H1 (cell line): ENCODE measurements around the gene TBCEL. TPM values are rescaled to one million over a fixed set of nuclear protein-coding genes. Genes with fewer than 3 reads are reported as not detected.

Experiments
- CTCF ChIA-PET: fragments of 300-600 bp; sonication (Branson Sonifier 250); formaldehyde crosslinking; loops from one replicate; lab custom pipeline; 2021; ENCODE audit not compliant: partially characterized antibody; lab: Charles Lee
- POLR2A ChIA-PET: fragments of 300-600 bp; sonication (Branson Sonifier 250); formaldehyde crosslinking; loops from one replicate; lab custom pipeline; 2021; ENCODE audit warnings: inconsistent platforms; ENCODE audit not compliant: partially characterized antibody; lab: Charles Lee
- DNase-seq, 2 experiments: peaks; one replicate each; pipeline versions ENCODE4 v3.0.0 to v3.0.0-alpha.2; 2010 to 2022; ENCODE audit warnings: low spot score in 2 of 2, low read depth in 1 of 2, mixed read lengths in 1 of 2
- FAIRE-seq: peaks from 2 replicates; lab custom pipeline; 2011; peaks lifted over from hg19 to GRCh38; lab: Jason Lieb, UNC
- H2AFZ ChIP-seq: 2 replicates; pipeline ENCODE4 v1.8.1; 2012; ENCODE audit warnings: low read length, inconsistent platforms
- H2AK5ac ChIP-seq: 2 replicates; pipeline ENCODE4 v1.6.1; 2013; ENCODE audit warnings: low read depth, low read length
- H2BK120ac ChIP-seq: replicated peaks from 2 replicates; pipeline ENCODE3; 2013; ENCODE audit warnings: low read depth, low read length, inconsistent platforms
- H2BK12ac ChIP-seq: 2 replicates; pipeline ENCODE4 v1.6.1; 2013; ENCODE audit warnings: low read depth, low read length
- H2BK15ac ChIP-seq: 2 replicates; pipeline ENCODE4 v1.6.1; 2013; ENCODE audit warnings: low read length
- H2BK20ac ChIP-seq: 2 replicates; pipeline ENCODE4 v1.6.1; 2013; ENCODE audit warnings: low read length
- H2BK5ac ChIP-seq: 2 replicates; pipeline ENCODE4 v1.6.1; 2013; ENCODE audit warnings: low read depth, low read length
- H3K14ac ChIP-seq: 2 replicates; pipeline ENCODE4 v1.6.1; 2013; ENCODE audit warnings: inconsistent platforms; ENCODE audit not compliant: insufficient read length
- H3K18ac ChIP-seq: 2 replicates; pipeline ENCODE4 v1.6.1; 2013; ENCODE audit warnings: low read length; ENCODE audit errors: extremely low read depth
- H3K23ac ChIP-seq: 2 replicates; pipeline ENCODE4 v1.6.1; 2013; ENCODE audit warnings: inconsistent platforms; ENCODE audit not compliant: insufficient read length
- H3K23me2 ChIP-seq: 2 replicates; pipeline ENCODE4 v1.6.1; 2013; ENCODE audit warnings: low read depth, low read length
- H3K27ac ChIP-seq: 2 replicates; pipeline ENCODE4 v1.6.1; 2011; ENCODE audit warnings: low read depth, low read length, inconsistent platforms
- H3K27me3 ChIP-seq, 4 experiments: replicated peaks in 1 of 4; 1 replicate in 1 of 4; 2 replicates in 3 of 4; pipeline versions ENCODE4 v1.6.1 to v1.8.1; 2011 to 2013; ENCODE audit warnings: low read length in 3 of 4, mild to moderate bottlenecking in 3 of 4, inconsistent platforms in 2 of 4, mixed read lengths in 2 of 4, moderate library complexity in 1 of 4; ENCODE audit not compliant: control insufficient read depth in 3 of 4, insufficient read depth in 3 of 4; ENCODE audit errors: extremely low read depth in 1 of 4
- H3K36me3 ChIP-seq, 4 experiments: 2 replicates each; pipeline versions ENCODE4 v1.6.1 to v1.8.1; 2011 to 2013; ENCODE audit warnings: mild to moderate bottlenecking in 4 of 4, low read length in 3 of 4, moderate library complexity in 2 of 4, control low read depth in 1 of 4, inconsistent platforms in 1 of 4; ENCODE audit not compliant: insufficient read depth in 4 of 4, control insufficient read depth in 2 of 4
- H3K4ac ChIP-seq: replicated peaks from 2 replicates; pipeline ENCODE3; 2013; ENCODE audit warnings: low read length, low read depth, mixed read lengths, inconsistent platforms; ENCODE audit not compliant: insufficient read length
- H3K4me1 ChIP-seq, 4 experiments: replicated peaks in 1 of 4; 1 replicate in 1 of 4; 2 replicates in 3 of 4; pipeline versions ENCODE4 v1.6.1 to v1.8.1; 2011 to 2013; ENCODE audit warnings: low read length in 3 of 4, inconsistent platforms in 2 of 4, mixed read lengths in 1 of 4; ENCODE audit not compliant: insufficient read depth in 4 of 4, control insufficient read depth in 3 of 4
- H3K4me2 ChIP-seq, 2 experiments: 2 replicates each; pipeline versions ENCODE4 v1.6.1 to v1.8.1; 2011 to 2013; ENCODE audit warnings: low read depth in 2 of 2, low read length in 2 of 2, control low read depth in 1 of 2, inconsistent platforms in 1 of 2, mild to moderate bottlenecking in 1 of 2; ENCODE audit not compliant: insufficient read depth in 1 of 2
- H3K4me3 ChIP-seq, 4 experiments: fragments of 200-600, 300-600 bp in 1 of 4; sonication (generic), shearing (Covaris generic), sonication (Bioruptor Twin) in 1 of 4; 2 replicates each; pipeline versions ENCODE4 v1.5.1 to v1.8.1; 2011 to 2016; ENCODE audit warnings: low read length in 4 of 4, low read depth in 3 of 4, control low read depth in 2 of 4, inconsistent platforms in 2 of 4, mild to moderate bottlenecking in 2 of 4, mixed read lengths in 1 of 4, moderate library complexity in 1 of 4; ENCODE audit not compliant: insufficient read depth in 2 of 4; ENCODE audit errors: extremely low read depth in 1 of 4
- H3K56ac ChIP-seq: replicated peaks from 2 replicates; pipeline ENCODE3; 2013; ENCODE audit warnings: low read depth, mild to moderate bottlenecking, mixed read lengths, low read length, inconsistent platforms; ENCODE audit not compliant: insufficient read length
- H3K79me1 ChIP-seq: 2 replicates; pipeline ENCODE4 v1.6.1; 2013; ENCODE audit warnings: low read depth, low read length, control low read depth
- H3K79me2 ChIP-seq, 2 experiments: 2 replicates each; pipeline versions ENCODE4 v1.6.1 to v1.8.1; 2012 to 2013; ENCODE audit warnings: low read length in 2 of 2, mild to moderate bottlenecking in 2 of 2, inconsistent platforms in 1 of 2; ENCODE audit not compliant: insufficient read depth in 2 of 2, control insufficient read depth in 1 of 2
- H3K9ac ChIP-seq, 4 experiments: replicated peaks in 1 of 4; 1 replicate in 1 of 4; 2 replicates in 3 of 4; pipeline versions ENCODE4 v1.6.1 to v1.8.1; 2011 to 2013; ENCODE audit warnings: low read depth in 3 of 4, low read length in 3 of 4, control low read depth in 2 of 4, mild to moderate bottlenecking in 2 of 4, moderate library complexity in 2 of 4, inconsistent platforms in 1 of 4; ENCODE audit errors: extremely low read depth in 1 of 4
- H3K9me3 ChIP-seq, 2 experiments: 2 replicates each; pipeline versions ENCODE4 v1.6.1 to v1.8.1; 2012 to 2013; ENCODE audit warnings: mild to moderate bottlenecking in 2 of 2, moderate library complexity in 2 of 2, control low read depth in 1 of 2, inconsistent platforms in 1 of 2, low read depth in 1 of 2, low read length in 1 of 2, mixed read lengths in 1 of 2; ENCODE audit not compliant: insufficient read depth in 2 of 2
- H4K20me1 ChIP-seq, 2 experiments: replicated peaks in 1 of 2; 2 replicates each; pipeline versions ENCODE3 to v1.8.1; 2011 to 2013; ENCODE audit warnings: inconsistent platforms in 2 of 2, low read length in 2 of 2, mild to moderate bottlenecking in 1 of 2; ENCODE audit not compliant: insufficient read depth in 2 of 2, control insufficient read depth in 1 of 2
- H4K5ac ChIP-seq: 2 replicates; pipeline ENCODE4 v1.6.1; 2013; ENCODE audit warnings: low read length, low read depth, mixed read lengths, inconsistent platforms; ENCODE audit not compliant: insufficient read length
- H4K8ac ChIP-seq: 2 replicates; pipeline ENCODE4 v1.8.0; 2013; ENCODE audit warnings: mild to moderate bottlenecking, moderate library complexity, low read length, inconsistent platforms; ENCODE audit not compliant: insufficient read depth; ENCODE audit errors: extremely low read depth
- H4K91ac ChIP-seq: replicated peaks from 2 replicates; pipeline ENCODE3; 2013; ENCODE audit warnings: low read length, mixed read lengths, inconsistent platforms; ENCODE audit not compliant: insufficient read length
- BRCA1 ChIP-seq: IDR thresholded peaks from 2 replicates; pipeline ENCODE4 v1.6.1; 2012; ENCODE audit warnings: low read depth, low read length, improper control_type of control experiment
- KDM5A ChIP-seq: fragments of 200-600 bp; IDR thresholded peaks from 2 replicates; pipeline ENCODE4 v1.7.1; 2012; ENCODE audit warnings: mild to moderate bottlenecking, low read length, inconsistent platforms, mixed read lengths
- NANOG ChIP-seq: IDR thresholded peaks from 2 replicates; pipeline ENCODE4 v1.6.1; 2011; ENCODE audit warnings: low read length, low read depth, mild to moderate bottlenecking, inconsistent platforms; ENCODE audit not compliant: insufficient read depth, poor library complexity, severe bottlenecking
- NRF1 ChIP-seq: IDR thresholded peaks from 2 replicates; pipeline ENCODE4 v1.6.1; 2011; ENCODE audit warnings: mild to moderate bottlenecking, low read depth, low read length, improper control_type of control experiment
- POLR2A ChIP-seq, 2 experiments: IDR thresholded peaks; 1 replicate in 1 of 2; 2 replicates in 1 of 2; pipeline ENCODE4 v1.6.1; 2011; ENCODE audit warnings: low read depth in 2 of 2, low read length in 2 of 2, mild to moderate bottlenecking in 2 of 2; ENCODE audit errors: control extremely low read depth in 1 of 2
- SAP30 ChIP-seq: fragments of 300-600 bp; sonication (generic); IDR thresholded peaks from 2 replicates; pipeline ENCODE4 v1.7.1; 2012; ENCODE audit warnings: low read length, moderate library complexity, mild to moderate bottlenecking, inconsistent platforms; ENCODE audit not compliant: insufficient read depth, insufficient replicate concordance
- SIX5 ChIP-seq: IDR thresholded peaks from 2 replicates; pipeline ENCODE4 v1.6.1; 2011; ENCODE audit warnings: mild to moderate bottlenecking, low read depth, low read length
- TEAD4 ChIP-seq: IDR thresholded peaks from 2 replicates; pipeline ENCODE4 v1.6.1; 2012; ENCODE audit warnings: low read depth, low read length, inconsistent platforms, mixed read lengths
- WGBS, 2 experiments: shearing (Covaris generic) in 1 of 2; methylation state at CpG; one replicate each; pipeline versions ENCODE4 v1.1.6 to v1.1.7; 2013 to 2015; ENCODE audit warnings: low lambda C conversion rate in 2 of 2, mixed read lengths in 2 of 2, inconsistent platforms in 1 of 2, low coverage in 1 of 2, missing lambda C conversion rate in 1 of 2; ENCODE audit not compliant: insufficient replicate concordance in 2 of 2, insufficient coverage in 1 of 2, insufficient read length in 1 of 2; ENCODE audit errors: extremely low coverage in 1 of 2, missing lambda C conversion rate in 1 of 2; 5-methylcytosine and 5-hydroxymethylcytosine counted together
- polyA plus RNA-seq, 7 experiments: library from polyadenylated mRNA; depleted of rRNA in 3 of 7; stranded (reverse) in 5 of 7; unstranded in 2 of 7; fragments of >200 nt in 5 of 7; fragments of 200-250 nt in 2 of 7; gene quantifications; 1 replicate in 5 of 7; 2 replicates in 1 of 7; 4 replicates in 1 of 7; pipeline versions ENCODE4 v1.2.1 to v1.2.3, GENCODE V29; 2011 to 2013; ENCODE audit warnings: missing spikeins in 2 of 7, mixed read lengths in 2 of 7
- total RNA-seq: library from RNA; stranded (reverse); fragmentation: NEBNext Ultra II Directional; extraction: Animal tissue kit (Norgen Biotek cat#: 25700); gene quantifications from 2 replicates; pipeline ENCODE4 v1.2.1, GENCODE V29; 2021

TBCEL gene
- total and polyA plus RNA-seq, 2 of the 8 experiments (the other 6 are each of a cell fraction or from before 2014, with no cell fraction given): 3.9 to 16.0 TPM

- H3K27ac ChIP-seq: no peak overlapping the region
- FAIRE-seq (no peak), DNase-seq (no peak)
- H3K4me1 ChIP-seq: peaks cover 0 to 12% (median 6%) of the 10 kb centered on the region in 4 experiments; a peak in 6 of 7 replicates
- no peak overlapping the region for H2BK120ac ChIP-seq
- H3K14ac ChIP-seq: no peak overlapping the region
- H3K56ac ChIP-seq: no peak overlapping the region
- no peak overlapping the region for H3K4ac ChIP-seq
- no peak overlapping the region for H2BK20ac ChIP-seq
- H4K5ac ChIP-seq: no peak overlapping the region
- no peak overlapping the region for H4K8ac ChIP-seq
- H2BK5ac ChIP-seq: no peak overlapping the region
- H3K4me3 ChIP-seq: no peak overlapping the region
- H3K79me1 ChIP-seq: no peaks in the 10 kb centered on the region
- H3K27me3 ChIP-seq: no peaks in the 10 kb centered on the region
- H2AFZ ChIP-seq: no peak overlapping the region
- H3K36me3 ChIP-seq: no peaks in the 10 kb centered on the region; a peak in 1 of 8 replicates
- H2BK12ac ChIP-seq: no peak overlapping the region
- H3K23me2 ChIP-seq: no peaks in the 10 kb centered on the region
- H3K79me2 ChIP-seq: peaks cover 0 to 78% of the 10 kb centered on the region in 2 experiments; a peak in 2 of 4 replicates
- ChIA-PET CTCF (interaction anchor here (0.6 to 1.9 kb wide), 7 partner anchors 9 to 1451 kb away, joined by 3 to 4 read pairs (median 4); no protein-coding TSS in a partner anchor), POLR2A (no interaction called here)
- no peak overlapping the region for H2BK15ac ChIP-seq
- 85% methylated on average over 1 of the region's 1 CpG; no CpG with 5 or more reads in 1 of the 2 experiments for WGBS, 2 experiments
- H3K9ac ChIP-seq: no peak overlapping the region
- H4K20me1 ChIP-seq: no peaks in the 10 kb centered on the region
- no peak overlapping the region for H2AK5ac ChIP-seq
- no peak overlapping the region for H4K91ac ChIP-seq
- H3K18ac ChIP-seq: no peak overlapping the region
- no peak overlapping the region for H3K23ac ChIP-seq
- no peaks in the 10 kb centered on the region for H3K9me3 ChIP-seq
- H3K4me2 ChIP-seq: no peak overlapping the region
- TF ChIP-seq SAP30: no peak
- no peak for TF ChIP-seq SIX5
- TF ChIP-seq KDM5A: no peak
- TF ChIP-seq POLR2A (IDR thresholded peaks at IDR 0.05; ENCODE audit: control extremely low read depth in 1 of 2, low read depth in 2 of 2, low read length in 2 of 2): no peak
- TF ChIP-seq NRF1: no peak
- TF ChIP-seq NANOG: no peak
- no peak for TF ChIP-seq BRCA1
- no peak for TF ChIP-seq TEAD4
- TF ChIP-seq, all 59 proteins: peak for 0
These were observed 13.1 kb downstream of the TBCEL start for GRCh38 chr11:121037016-121037415.
